Urothelium cell line (cell line): ENCODE data around the gene FMNL2.

Experiments
- DNase-seq: peaks from one replicate; pipeline ENCODE4 v3.0.0; 2011; ENCODE audit warnings: low spot score, mixed read lengths
- FAIRE-seq: peaks from 2 replicates; lab custom pipeline; 2011; peaks lifted over from hg19 to GRCh38; lab: Jason Lieb, UNC

The FMNL2 gene

DNA sequence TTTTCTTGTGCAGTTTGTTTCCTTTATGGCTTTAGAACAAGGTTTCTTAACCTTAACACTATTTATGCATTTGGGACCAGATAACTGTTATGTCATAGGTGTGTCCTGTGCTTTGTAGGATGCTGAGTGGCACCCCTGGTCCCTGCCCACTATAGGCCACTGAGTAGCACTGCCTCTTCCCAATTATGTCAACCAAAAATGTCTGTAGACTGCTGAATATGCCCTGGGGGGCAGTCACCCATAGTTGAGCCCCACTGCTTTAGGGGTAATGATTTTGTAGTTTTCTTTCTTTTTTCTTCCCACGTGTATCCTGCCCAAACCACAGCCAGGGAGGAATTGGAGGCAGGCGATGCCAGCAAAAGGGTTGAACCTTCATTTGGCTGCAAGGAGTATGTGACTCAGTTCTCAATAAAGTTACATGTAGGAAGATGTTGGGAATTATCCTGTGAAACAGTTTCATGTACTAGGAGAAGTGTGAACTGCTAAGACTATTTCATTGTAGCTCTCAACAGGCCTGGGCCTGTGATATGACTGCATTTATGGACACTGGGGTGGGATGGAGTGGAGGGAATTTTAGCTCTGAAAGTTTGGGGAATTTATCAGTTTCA, 65.7 kb downstream of the FMNL2 start:
- DNase-seq (no peak), FAIRE-seq (no peak)

DNA sequence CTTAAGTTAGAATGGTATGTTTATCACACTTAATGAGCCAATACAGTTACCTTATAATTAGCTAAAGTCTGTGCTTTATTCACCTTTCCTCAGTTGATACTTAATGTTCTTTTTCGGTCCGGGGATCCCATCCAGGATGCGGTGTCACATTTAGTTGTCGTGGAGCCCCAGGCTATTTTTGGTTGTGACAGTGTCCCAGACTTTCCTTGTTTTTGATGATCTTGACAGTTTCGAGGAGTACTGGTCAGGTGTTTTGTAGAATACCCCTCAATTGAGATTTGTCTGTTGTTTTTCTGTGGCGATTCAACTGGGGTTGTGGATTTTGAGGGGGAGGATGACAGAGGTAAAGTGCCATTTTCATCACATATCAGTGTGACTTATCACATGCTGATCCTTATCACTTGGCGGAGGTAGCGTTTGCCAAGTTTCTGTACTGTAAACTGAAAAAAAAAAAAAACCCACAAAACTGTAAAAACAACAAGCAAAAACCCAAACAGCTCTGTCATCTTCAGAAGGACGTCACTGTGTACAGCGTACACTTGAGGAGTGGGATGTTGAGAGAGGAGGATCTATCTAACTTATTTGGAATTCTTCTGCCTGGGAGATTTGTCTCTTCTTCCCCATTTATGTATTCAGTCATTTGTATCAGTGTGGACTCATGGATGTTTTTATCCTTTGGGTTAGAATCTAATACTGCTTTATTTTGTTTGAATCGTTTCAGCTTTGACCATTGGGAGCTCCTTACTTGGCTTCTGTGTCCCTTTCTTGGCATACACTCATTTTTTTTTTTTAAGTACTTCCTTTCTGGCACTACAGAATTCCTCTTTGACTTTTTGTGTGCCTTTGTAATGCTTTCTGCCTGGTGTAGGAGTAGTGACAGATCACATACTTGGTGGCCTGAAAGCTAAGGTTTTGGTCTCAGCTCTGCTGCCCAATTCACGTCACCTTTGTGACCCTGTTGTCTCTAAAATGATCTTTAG, 68.1 kb downstream of the FMNL2 start:
- FAIRE-seq (no peak), DNase-seq (no peak)

DNA sequence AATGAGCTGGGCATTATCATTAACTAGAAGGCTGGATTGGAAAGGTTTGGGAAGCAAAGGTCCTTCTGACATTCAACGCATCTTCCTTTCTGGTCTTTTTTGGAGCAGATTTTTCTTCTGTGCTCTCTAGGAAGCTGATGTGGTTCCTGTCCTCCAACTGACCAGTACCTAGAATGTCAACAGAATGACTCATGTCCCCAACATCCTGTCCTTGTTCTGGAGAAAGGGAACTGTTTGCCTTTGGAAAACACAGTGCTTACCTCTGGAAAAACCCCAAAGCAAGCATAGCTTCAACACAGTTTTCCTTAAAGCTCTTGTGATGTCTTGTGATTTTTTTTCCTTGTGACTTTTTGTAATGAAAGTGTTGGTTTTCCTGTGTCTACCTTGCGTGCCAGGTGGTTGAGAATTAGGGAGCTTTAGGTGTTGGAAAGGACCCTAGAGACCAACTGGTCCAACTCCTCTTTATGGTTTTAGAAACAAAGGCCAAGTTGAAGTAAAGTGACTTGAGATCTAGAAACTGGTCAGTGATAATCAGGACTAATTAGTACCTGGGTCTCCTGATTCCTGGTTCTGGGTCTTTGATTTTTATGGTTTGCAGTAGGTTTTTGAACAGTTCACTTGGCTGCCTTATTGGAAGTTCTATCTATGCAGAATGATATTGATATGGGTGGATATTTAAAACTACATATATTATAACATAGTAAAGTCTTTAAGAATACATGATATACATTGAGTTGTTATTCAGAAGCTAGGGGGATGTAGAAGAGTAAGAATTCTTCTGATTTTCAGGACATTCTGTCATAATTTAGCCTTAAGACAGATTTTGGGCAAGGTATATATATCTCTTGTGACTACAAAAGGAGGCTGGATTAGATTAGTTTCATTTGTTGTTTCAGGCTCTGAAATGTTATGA, 70.5 kb downstream of the FMNL2 start:
- FAIRE-seq (no peak), DNase-seq (peak; percentile 29)

DNA sequence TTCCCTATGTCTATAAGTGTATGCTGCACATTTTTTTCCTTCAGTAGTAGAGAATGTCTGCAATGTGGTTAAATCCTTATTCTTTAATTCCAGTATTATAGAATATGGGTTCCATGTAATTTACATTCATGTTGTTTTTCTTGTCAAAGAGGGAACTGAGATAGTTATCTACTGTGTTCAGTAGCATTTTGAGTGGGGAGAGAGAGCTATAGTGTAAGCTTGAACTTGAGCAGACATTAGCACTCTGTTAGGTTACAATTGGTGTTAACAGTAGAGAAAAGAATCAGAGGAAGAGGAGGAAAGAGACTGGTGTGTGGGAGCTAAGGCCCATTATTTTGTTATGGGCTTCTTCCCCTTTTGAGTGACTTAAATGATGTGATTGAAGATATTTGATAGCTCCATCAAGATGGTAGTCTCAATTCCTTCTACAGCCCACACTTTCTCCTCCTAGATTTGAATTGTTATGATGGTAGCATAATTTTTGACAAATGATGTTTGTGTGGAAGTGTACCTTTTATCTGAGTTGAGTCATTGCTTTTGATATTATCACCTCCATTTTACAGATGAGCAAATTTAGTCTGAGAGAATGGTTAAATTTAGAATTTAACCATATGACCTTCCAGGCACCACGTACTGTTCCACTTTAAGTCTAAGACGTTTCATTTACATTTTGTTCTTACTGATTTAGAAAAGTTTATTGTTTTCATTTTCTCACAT, 71.3 kb downstream of the FMNL2 start:
- FAIRE-seq = no peak
- no peak for DNase-seq

DNA sequence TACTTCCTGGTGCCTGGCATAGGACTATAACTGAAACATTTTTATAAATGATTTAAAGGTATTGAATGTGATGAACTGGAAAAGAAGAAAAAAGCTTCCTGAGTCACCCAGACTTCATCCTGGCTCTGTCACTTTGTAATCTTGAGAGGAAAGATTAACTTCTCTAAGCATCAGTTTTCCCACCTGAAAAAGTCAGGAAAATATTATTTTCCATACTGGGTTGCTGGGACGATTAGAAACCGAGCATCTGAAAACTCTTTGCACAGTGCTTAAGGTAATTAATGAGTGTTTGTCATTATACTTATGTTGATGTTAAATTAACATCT, 71.8 kb downstream of the FMNL2 start:
- FAIRE-seq (no peak), DNase-seq (no peak)

DNA sequence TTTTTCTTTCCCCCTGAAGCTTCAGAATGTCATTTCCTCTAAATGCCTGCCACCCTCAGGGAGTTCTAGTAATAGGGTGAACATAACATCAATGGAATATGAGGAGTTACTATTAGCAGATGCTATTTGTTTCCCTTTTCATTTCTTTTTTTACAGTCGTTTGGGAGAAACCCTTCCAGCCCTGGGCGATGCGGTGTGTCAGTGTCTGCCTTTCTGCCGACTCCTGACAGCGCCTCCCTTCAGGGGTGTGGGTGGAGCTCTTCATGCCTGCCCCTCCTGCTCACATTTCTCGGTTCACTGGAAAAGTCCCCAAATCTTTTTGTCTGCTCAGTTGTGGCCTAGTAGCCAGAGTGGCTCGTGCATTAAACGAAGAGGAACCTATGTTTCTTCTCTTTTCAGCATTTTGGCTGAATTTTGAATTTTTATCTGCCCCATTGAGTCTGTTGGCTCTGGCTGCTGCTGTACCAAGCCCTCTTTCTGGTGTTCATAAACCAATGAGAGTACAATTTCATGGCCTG, 72.3 kb downstream of the FMNL2 start:
- DNase-seq (no peak), FAIRE-seq (no peak)

DNA sequence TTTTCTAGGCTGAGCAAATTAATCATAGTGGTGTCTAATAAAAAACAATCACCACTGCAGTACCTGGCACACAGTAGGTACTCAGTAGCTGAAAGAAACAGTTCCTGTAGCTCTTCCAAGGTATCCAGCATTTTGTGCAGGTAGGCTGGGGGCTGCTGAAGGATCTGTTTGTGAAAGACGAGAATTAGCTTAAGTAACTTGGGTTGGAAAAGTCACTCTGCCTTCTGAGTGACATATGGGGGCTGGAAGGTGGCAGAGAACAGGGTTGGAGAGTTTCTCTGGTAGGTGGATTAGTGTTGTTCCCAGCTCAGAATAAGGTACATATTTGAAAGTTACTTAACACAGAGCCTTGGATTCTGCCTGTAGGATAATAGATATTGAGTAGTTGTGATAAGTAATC, 72.8 kb downstream of the FMNL2 start:
- FAIRE-seq = no peak
- no peak for DNase-seq

DNA sequence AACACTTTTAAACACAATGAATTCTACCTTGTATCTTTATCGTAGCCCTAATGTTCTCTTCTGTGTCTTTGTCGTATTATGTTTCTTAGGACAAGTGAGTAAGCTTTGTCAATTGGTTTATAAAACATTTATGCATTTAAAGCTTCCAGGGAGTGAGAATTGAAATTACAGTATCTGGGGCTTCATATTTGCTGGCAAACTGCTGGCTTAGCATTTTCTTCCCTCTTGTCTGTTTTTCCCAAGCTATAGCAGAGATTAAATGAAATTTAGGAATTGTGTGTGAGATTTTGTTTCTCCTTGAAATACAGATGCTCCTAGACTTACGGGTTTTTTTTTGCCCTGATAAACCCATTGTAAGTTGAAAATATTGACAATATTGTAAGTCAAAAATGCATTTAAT, 73.3 kb downstream of the FMNL2 start:
- FAIRE-seq (no peak), DNase-seq (no peak)

DNA sequence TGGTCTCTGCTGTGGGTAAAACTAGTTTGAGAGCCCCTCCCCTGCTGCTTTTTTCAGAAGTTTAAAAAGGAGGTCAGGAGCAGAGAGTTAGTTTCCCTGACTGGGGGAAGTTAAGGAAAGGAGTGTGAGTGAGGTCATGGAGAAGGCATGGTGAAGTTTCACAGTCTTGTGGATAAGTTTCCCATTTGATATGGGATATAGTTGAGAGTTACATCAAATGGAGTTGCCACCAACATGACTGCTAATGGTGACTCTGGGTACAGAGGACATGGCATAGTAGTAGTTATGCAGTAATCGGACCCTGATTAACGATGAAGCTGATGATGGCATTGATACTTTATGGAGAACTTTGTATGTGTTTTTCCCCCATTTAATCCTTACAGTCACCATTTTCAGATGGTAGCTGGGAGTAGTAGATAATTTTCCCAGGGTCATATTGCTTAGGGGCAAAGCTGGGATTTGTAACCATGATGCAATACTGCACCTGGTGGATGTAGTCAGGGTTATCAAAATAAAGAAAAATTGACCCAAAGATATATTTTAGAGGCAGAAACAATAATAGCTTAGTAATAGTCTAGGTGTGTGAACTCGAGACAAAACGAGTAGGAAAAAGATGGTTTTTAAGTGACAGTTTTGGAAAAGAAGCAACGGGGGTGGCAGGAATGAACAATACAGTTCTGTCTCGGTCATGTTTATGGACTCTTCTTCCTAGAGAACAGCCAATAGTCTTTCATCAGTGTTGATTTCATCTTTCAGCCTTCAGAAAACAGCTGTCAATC, 74.6 kb downstream of the FMNL2 start:
- no peak for FAIRE-seq

DNA sequence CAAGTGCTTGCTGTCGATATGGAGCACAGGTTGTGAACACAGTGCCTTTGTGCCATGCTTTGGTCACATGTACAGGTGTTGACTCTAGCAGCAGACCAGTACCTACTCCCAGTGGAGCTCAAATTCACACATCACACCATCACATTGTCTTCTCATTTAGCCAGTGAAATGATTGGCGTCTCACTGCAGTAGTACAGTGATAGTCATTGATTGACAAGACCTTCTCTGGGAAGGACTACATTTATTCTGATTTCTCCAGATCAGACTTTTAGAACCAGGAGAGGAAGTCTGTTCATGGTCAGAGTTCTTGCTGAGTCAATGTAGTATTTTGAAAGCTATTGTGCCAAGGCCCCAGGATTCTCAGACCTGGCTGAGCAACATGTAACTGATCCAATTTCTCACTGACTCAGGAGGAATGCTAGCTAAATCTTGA, 75.2 kb downstream of the FMNL2 start:
- no peak for FAIRE-seq
- DNase-seq = no peak

More for the DNA sequence above, 74.6 kb downstream of the FMNL2 start:
- no peak for DNase-seq

DNA sequence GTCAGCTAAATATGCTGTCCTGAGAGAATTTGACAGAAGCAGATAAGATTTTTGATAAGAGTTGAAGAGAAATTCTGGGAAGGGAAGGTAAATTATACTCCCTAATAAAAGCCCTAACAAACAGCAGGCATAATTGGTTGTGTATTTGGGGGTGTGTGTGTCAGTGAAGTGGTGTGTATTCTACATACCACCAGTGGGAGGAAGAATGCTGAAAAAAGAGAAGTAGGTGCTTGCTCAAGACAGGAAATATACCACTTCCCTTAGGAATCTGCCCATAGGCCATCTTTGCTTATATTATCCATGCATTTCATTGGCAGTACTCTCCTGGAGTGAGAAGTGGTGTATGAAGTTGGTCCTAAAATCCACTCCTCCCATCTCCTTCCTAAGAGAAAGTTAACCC, 76.2 kb downstream of the FMNL2 start:
- no peak for FAIRE-seq
- no peak for DNase-seq

DNA sequence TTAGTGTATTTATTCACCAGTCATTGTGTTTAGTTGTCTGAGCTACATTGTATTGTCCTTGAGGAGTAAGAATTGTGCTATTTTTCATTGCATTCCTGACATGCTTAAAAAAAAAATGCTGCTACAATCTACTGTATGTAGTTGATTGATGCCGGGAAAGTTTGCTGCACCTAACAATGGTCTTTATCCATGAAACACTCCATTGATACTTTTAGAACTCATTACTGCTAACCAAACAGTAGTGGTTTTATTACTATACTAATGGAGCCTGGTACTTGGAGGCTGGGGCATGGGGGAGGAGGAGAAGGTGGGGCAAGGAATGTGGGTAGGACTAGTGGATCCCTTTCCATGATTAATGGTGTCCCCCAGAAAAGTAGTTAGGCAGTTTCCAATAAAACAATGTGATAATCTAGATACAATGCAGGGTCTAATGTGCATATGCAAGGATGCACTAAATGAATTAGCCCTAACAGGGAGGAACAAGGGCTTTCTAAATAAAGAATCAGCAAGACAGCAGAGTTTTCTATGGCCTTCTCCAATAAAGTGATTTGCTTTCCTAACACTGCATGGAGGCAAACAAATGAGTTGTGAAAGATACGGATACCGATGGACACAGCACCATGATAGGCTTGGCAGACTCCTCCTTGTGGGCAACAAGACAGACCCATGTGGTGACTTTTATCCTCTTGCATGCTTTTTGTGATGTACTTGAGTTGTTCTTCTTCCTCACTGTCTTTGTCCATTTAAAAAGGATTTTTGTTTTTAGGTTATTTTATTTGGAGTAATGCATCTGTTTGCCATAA, 78.5 kb downstream of the FMNL2 start:
- FAIRE-seq = no peak
- no peak for DNase-seq

DNA sequence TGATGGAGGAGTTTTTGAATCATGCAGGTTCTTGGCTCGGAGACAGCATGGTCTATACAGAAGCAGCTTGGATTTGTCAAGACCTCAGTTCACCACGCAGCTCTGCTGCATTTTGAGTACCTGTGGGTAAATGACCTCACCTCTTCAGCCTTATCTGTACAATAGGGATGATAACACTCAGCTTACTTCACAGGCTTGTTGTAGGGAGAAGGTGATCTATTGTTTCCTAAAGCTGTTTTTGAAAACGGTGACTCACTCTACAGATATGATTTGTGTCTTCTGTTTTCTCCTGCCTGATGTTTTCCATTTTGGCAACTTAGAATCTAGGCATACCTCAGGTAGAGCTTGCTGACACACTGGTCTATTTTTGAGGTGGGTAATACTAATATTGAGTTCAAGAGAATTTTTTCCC, 80.3 kb downstream of the FMNL2 start:
- DNase-seq = peak; percentile 34
- no peak for FAIRE-seq

DNA sequence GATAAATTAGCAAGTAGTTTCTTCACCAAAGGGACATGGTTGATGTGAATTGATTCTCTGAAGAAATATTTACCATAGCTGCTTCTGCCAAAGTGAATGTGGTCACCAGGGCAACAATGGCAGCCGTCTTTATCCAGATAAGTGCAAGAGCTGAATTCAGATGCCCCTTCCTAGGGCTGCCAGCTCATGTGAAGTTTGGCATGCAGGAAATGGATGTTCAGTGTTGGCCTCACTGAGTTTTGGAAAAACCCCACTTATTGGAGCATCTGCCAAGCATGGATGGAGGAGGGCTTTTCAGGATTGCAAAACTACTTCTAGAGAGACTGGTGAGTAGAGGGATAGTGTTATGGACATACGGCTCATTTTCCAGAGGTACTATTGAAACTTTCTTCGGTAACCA, 80.8 kb downstream of the FMNL2 start:
- FAIRE-seq = no peak
- no peak for DNase-seq

DNA sequence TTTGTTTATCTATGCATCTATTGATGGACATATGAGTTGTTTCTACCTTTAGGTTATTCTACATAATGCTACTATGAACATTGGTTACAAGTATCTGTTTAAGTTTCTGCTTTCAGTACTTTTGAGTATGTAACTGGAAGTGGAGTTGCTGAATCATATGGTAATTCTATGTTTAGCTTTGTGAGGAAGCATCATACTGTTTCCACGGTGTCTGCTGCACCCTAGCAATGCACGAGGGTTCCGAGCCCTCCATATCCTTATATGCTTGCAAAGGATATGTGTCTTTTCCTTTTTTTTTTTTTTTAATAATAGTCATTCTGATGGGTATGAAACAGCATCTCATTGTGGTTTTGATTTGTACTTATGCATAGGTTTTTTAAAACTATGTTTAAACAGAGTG, 83.7 kb downstream of the FMNL2 start:
- FAIRE-seq = no peak
- DNase-seq = no peak

DNA sequence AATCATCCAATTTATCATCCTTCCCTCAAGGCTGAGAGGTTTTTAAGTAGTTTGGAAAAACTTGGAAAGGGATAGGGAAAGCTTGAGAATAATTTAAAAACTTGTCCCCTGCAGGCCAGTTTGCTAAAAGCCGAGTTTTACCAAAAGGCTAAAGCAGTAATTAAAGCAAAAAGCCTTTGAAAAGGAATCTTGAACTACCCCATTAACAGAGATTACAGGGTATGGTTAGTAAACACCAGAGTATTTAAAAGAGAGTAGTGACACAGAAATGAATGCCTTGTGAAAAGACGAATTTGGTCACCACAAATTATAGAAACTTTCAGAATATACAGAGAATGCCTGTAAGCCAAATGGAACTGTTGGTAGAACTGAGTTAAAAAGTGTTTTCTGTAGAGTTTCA, 85.0 kb downstream of the FMNL2 start:
- no peak for FAIRE-seq

DNA sequence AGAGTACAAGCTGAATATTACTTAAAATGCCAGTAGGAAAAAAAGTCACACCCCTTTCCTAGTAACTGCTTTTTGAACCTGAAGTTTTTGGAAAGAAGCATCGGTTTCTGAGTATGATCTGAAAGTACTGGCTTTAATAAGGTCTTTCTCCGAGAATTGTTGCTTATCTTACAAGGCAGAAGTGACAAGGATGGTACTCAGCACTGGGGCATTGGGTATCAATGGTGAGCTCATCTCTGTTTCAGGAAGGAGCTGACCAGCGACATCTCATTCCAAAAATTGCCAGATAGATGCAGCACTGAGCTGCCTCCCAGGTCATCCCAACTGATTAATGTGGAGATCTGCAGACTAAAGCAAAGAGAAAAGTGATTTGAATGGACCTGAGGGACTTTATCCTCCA, 85.4 kb downstream of the FMNL2 start:
- FAIRE-seq (no peak), DNase-seq (no peak)

More for the DNA sequence above, 85.0 kb downstream of the FMNL2 start:
- DNase-seq = no peak

DNA sequence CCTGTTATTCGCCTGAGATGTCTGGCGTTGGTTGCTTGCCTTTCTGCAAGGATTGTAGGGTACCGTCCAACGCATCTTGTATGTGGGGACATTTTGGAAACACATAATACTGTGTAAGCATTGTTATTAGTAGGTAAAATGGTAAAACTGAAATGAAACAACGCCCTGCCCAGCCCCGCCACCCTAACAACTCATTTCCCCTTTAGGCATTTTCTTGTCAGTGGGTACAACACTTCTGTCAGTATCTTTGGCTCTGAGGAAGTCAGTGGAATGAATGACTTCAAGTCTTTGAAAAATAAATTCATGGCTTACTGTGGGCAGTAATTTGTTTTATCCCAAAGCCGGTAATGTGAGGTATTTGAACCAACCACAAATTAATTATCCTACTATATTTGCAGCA, 86.0 kb downstream of the FMNL2 start:
- no peak for DNase-seq
- no peak for FAIRE-seq
